PC-9 (cell line): ENCODE data around the gene PFKP.

ENCODE experiments used
- EZH2 ChIP-seq: fragments of 200-600 bp; sonication (generic); IDR thresholded peaks from 2 replicates; pipeline ENCODE4 v1.8.0; 2017; ENCODE audit warnings: antibody characterized with exemption, low read depth
- TF ChIP-seq, protein P1 (sequence below): fragments of 200-600 bp; sonication (generic); conservative IDR thresholded peaks from 2 replicates; pipeline ENCODE4 v1.6.1; 2017; ENCODE audit warnings: mixed run types, antibody characterized with exemption, mild to moderate bottlenecking, moderate library complexity

DNA sequence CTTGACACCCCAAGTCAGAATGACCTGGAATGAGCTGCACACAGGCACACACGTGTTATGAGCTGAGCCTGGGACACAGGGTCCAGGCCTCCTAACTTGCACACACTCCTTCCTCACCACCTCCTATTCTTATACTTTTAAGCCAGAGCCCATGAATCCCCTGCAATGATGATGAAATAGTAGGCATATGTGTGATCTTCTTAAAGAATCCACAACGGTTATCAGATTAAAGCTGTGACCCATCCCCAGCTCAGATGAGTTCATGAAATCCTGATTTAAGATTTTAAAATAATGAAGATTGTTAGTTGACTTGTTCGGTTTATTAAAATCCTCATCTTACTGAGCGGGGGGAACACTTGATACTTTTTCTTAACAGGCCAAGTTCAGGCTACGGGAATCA lies 66.6 kb downstream of the PFKP start:
- TF ChIP-seq EZH2: no peak
- TF ChIP-seq, protein P1, sequence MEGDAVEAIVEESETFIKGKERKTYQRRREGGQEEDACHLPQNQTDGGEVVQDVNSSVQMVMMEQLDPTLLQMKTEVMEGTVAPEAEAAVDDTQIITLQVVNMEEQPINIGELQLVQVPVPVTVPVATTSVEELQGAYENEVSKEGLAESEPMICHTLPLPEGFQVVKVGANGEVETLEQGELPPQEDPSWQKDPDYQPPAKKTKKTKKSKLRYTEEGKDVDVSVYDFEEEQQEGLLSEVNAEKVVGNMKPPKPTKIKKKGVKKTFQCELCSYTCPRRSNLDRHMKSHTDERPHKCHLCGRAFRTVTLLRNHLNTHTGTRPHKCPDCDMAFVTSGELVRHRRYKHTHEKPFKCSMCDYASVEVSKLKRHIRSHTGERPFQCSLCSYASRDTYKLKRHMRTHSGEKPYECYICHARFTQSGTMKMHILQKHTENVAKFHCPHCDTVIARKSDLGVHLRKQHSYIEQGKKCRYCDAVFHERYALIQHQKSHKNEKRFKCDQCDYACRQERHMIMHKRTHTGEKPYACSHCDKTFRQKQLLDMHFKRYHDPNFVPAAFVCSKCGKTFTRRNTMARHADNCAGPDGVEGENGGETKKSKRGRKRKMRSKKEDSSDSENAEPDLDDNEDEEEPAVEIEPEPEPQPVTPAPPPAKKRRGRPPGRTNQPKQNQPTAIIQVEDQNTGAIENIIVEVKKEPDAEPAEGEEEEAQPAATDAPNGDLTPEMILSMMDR: no peak
